Mesothelial cell of epicardium (in vitro differentiated cells): ENCODE results near the gene CPA4. TPM values are rescaled to one million over a fixed set of nuclear protein-coding genes. Genes with fewer than 3 reads are reported as not detected.
"Not testable (repeated sequence)": the region's sequence is repeated elsewhere in the genome, so short reads cannot be mapped to it uniquely, and the experiment has no call there.

Source experiments
- DNase-seq, 2 experiments: peaks; one replicate each; pipeline ENCODE4 v3.0.0; 2021; ENCODE audit warnings: low spot score in 2 of 2; ENCODE audit not compliant: unreplicated experiment in 2 of 2
- H3K27ac Mint-ChIP-seq: 2 replicates; pipeline ENCODE4 v1.8.0; 2021; ENCODE audit warnings: mixed read lengths
- H3K27me3 Mint-ChIP-seq: 2 replicates; pipeline ENCODE4 v1.8.0; 2021; ENCODE audit warnings: low read depth, mixed read lengths
- H3K36me3 Mint-ChIP-seq: 2 replicates; pipeline ENCODE4 v1.8.0; 2021; ENCODE audit warnings: mixed read lengths
- H3K4me1 Mint-ChIP-seq: 2 replicates; pipeline ENCODE4 v1.8.0; 2021; ENCODE audit warnings: mixed read lengths
- H3K4me3 Mint-ChIP-seq: 2 replicates; pipeline ENCODE4 v1.8.0; 2021; ENCODE audit warnings: mild to moderate bottlenecking, moderate library complexity, mixed read lengths
- H3K9me3 Mint-ChIP-seq: 2 replicates; pipeline ENCODE4 v1.8.0; 2021; ENCODE audit warnings: mixed read lengths
- CTCF ChIP-seq: fragments of 200-600 bp; sonication (generic); IDR thresholded peaks from one replicate; pipeline ENCODE4 v1.5.0; 2021; ENCODE audit warnings: antibody characterized with exemption; ENCODE audit not compliant: unreplicated experiment
- total RNA-seq: library from RNA; stranded (reverse); gene quantifications from 3 replicates; pipeline ENCODE4 v1.2.1, GENCODE V29; 2021

The CPA4 gene, protein sequence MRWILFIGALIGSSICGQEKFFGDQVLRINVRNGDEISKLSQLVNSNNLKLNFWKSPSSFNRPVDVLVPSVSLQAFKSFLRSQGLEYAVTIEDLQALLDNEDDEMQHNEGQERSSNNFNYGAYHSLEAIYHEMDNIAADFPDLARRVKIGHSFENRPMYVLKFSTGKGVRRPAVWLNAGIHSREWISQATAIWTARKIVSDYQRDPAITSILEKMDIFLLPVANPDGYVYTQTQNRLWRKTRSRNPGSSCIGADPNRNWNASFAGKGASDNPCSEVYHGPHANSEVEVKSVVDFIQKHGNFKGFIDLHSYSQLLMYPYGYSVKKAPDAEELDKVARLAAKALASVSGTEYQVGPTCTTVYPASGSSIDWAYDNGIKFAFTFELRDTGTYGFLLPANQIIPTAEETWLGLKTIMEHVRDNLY
- total RNA-seq: 3.9 to 5.8 TPM (median 4.1 TPM) in 3 replicates

DNA sequence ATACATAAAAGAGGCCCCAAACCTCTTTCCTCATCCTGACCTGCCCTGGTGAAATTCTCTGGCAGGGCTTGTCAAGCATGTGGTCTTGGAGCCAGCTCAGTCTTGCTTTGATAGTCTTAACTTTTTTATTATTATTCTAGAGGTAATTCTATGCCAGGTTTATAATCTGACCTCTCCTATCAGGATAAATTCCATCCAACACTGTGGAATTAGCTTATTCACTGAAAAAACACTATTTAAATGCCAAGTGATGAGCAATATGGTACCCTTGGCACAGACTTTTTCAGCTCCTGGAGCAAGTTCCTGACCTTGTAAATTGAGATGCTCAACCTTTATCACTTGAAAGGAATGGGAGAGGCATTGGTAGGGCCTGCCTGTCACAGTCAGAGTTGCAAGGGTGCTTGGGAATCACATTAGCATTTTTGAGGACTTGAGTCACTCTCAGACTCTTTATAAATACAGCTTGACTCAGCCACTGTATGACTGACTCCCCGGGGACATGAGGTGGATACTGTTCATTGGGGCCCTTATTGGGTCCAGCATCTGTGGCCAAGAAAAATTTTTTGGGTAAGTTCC lies at the start of gene CPA4:
Gene CPA4, plus strand, starts transcription at position 480 of the 576 bp plus-strand sequence. Its CDS starts 20 bp downstream, at position 500.
- H3K4me3 Mint-ChIP-seq: no peak within 1 kb of the TSS
- peaks cover 23% of the 10 kb centered on the region for H3K4me1 Mint-ChIP-seq
- peak within 1 kb of the TSS; percentile 34 for H3K27ac Mint-ChIP-seq
- no peaks in the 10 kb centered on the region for H3K9me3 Mint-ChIP-seq
- no peaks in the 10 kb centered on the region for H3K36me3 Mint-ChIP-seq
- no peak for TF ChIP-seq CTCF
- no peaks in the 10 kb centered on the region for H3K27me3 Mint-ChIP-seq
- DNase-seq: no peak

GRCh38 chr7:130243486-130243885 lies 49.5 kb upstream of the CPA4 start:
- H3K27me3 Mint-ChIP-seq, DNase-seq, H3K36me3 Mint-ChIP-seq, H3K4me3 Mint-ChIP-seq: not testable (repeated sequence)
- peak overlapping the region; percentile 7 for H3K27ac Mint-ChIP-seq
- peaks cover 25% of the 10 kb centered on the region for H3K9me3 Mint-ChIP-seq
- H3K4me1 Mint-ChIP-seq: peaks cover 21% of the 10 kb centered on the region

GRCh38 chr7:130246491-130246890 lies 46.5 kb upstream of the CPA4 start:
- peaks cover 21% of the 10 kb centered on the region for H3K4me1 Mint-ChIP-seq
- not testable (repeated sequence) for DNase-seq, H3K4me3 Mint-ChIP-seq, H3K27me3 Mint-ChIP-seq, H3K27ac Mint-ChIP-seq
- peaks cover 37% of the 10 kb centered on the region for H3K9me3 Mint-ChIP-seq
- peaks cover 12% of the 10 kb centered on the region for H3K36me3 Mint-ChIP-seq

DNA sequence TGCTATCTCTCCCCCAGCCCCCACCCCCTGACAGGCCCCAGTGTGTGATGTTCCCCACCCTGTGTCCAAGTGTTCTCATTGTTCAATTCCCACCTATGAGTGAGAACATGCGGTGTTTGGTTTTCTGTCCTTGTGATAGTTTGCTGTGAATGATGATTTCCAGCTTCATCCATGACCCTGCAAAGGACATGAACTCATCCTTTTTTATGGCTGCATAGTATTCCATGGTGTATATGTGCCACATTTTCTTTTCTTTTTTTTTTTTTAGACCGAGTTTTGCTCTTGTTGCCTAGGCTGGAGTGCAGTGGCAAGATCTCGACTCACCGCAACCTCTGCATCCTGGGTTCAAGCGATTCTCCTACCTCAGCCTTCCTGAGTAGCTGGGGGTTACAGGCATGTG lies 44.1 kb upstream of the CPA4 start:
- not testable (repeated sequence) for H3K27me3 Mint-ChIP-seq
- peaks cover 21% of the 10 kb centered on the region for H3K36me3 Mint-ChIP-seq

DNA sequence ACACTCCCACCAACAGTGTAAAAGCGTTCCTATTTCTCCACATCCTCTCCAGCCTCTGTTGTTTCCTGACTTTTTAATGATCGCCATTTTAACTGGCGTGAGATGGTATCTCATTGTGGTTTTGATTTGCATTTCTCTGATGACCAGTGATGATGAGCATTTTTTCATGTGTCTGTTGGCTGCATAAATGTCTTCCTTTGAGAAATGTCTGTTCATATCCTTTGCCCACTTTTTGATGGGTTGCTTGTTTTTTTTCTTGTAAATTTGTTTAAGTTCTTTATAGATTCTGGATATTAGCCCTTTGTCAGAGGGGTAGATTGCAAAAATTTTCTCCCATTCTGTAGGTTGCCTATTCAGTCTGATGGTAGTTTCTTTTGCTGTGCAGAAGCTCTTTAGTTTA lies 43.3 kb upstream of the CPA4 start:
- peaks cover 59% of the 10 kb centered on the region for H3K9me3 Mint-ChIP-seq

More for the DNA sequence above, 44.1 kb upstream of the CPA4 start:
- not testable (repeated sequence) for DNase-seq, H3K4me3 Mint-ChIP-seq, H3K4me1 Mint-ChIP-seq, H3K27ac Mint-ChIP-seq
- H3K9me3 Mint-ChIP-seq: peaks cover 57% of the 10 kb centered on the region

GRCh38 chr7:130254555-130254954 lies 38.4 kb upstream of the CPA4 start:
- no peak for TF ChIP-seq CTCF
- H3K27ac Mint-ChIP-seq: no peak overlapping the region
- peaks cover 56% of the 10 kb centered on the region for H3K9me3 Mint-ChIP-seq
- no peaks in the 10 kb centered on the region for H3K27me3 Mint-ChIP-seq
- no peak overlapping the region for H3K4me3 Mint-ChIP-seq
- no peak for DNase-seq
- H3K36me3 Mint-ChIP-seq: peaks cover 19% of the 10 kb centered on the region
- no peaks in the 10 kb centered on the region for H3K4me1 Mint-ChIP-seq

More for the DNA sequence above, 43.3 kb upstream of the CPA4 start:
- not testable (repeated sequence) for DNase-seq, H3K27ac Mint-ChIP-seq, H3K4me1 Mint-ChIP-seq, H3K4me3 Mint-ChIP-seq, H3K27me3 Mint-ChIP-seq
- peaks cover 21% of the 10 kb centered on the region for H3K36me3 Mint-ChIP-seq

DNA sequence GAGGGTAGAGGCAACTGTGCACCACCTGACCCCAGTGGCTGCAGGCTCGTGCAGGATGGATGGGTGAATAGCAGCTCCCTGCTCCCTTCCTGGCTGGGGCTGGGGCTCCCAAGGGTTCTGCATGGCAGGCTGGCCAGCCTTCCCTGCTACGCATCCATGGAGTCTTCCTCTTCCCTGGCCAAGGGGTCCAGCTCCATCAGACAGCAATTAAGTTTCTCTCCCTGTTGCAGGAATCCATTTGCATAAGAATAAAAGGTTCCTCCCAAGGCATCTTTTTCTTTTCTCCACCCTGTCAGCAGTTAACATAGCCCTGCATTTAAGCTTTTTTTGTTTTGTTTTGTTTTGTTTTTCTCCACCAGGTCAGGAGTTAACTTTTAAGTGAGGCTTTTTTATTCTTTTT lies 36.3 kb upstream of the CPA4 start:
- no peak overlapping the region for H3K4me3 Mint-ChIP-seq
- H3K4me1 Mint-ChIP-seq: no peaks in the 10 kb centered on the region
- TF ChIP-seq CTCF: no peak
- no peak overlapping the region for H3K27ac Mint-ChIP-seq
- no peaks in the 10 kb centered on the region for H3K27me3 Mint-ChIP-seq
- DNase-seq: no peak
- H3K9me3 Mint-ChIP-seq: peaks cover 44% of the 10 kb centered on the region
- peaks cover 17% of the 10 kb centered on the region for H3K36me3 Mint-ChIP-seq
